ENCODE measurements around the gene RARG. TPM values are rescaled to one million over a fixed set of nuclear protein-coding genes. Genes with fewer than 3 reads are reported as not detected.
"Not testable (repeated sequence)": the region's sequence is repeated elsewhere in the genome, so short reads cannot be mapped to it uniquely, and the experiment has no call there.

RARG gene
- total and polyA plus RNA-seq, 2 of the 4 experiments (the other 2 are of a cell fraction) = 7.9 to 30.9 TPM

DNA sequence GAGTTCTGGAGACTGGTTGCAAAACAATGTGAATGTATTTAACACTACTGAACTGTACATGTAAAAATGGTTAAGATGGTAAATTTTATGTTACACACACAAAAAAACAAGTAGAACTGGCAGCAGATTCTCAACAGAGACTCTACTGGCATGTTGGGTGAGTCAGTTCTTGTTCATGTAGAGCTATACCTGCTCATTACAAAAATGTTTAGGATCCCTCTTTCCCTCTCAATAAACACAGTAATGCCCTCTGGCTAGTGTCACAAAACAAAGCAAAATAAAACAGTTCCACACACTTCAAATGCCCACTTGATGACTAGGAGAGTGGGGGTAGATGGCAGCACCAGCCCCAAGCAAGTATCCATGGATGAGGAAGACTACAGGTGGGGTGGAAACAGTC, 65.2 kb downstream of the RARG start:
- Histone ChIP-seq H3K56ac (ENCODE audit: extremely low read depth, insufficient read depth, low read length) (no peak overlapping the region), H3K4me3 (ENCODE audit: insufficient read depth, low read depth, low read length) (no peak overlapping the region), H2AFZ (replicated peaks; ENCODE audit: low read length, poor library complexity) (no peak overlapping the region), H3K14ac (replicated peaks; ENCODE audit: low read depth, low read length) (no peak overlapping the region), H3K27ac (ENCODE audit: insufficient read depth, low read length) (no peak overlapping the region), H4K5ac (ENCODE audit: low read depth, low read length) (no peak overlapping the region), H2BK15ac (ENCODE audit: low read depth, low read length) (no peak overlapping the region), H3K9me1 (ENCODE audit: insufficient read depth, low read length) (peaks cover 10% of the 10 kb centered on the region), H3K79me1 (ENCODE audit: low read depth in 1 of 2, low read length in 2 of 2) (peaks cover 0 to 3% of the 10 kb centered on the region in 2 experiments; a peak in 1 of 4 replicates), H2AK9ac (replicated peaks; ENCODE audit: low read depth, low read length, poor library complexity) (no peak overlapping the region), H2AK5ac (ENCODE audit: low read depth, low read length) (no peak overlapping the region), H3K36me3 (ENCODE audit: control insufficient read depth, insufficient read depth, low read length) (peaks cover 19% of the 10 kb centered on the region), H2BK5ac (ENCODE audit: low read depth, low read length, poor library complexity, severe bottlenecking) (no peak overlapping the region), H2BK20ac (ENCODE audit: low read depth, low read length) (no peak overlapping the region), H4K8ac (ENCODE audit: low read depth in 2 of 2, low read length in 2 of 2) (no peak overlapping the region), H3K18ac (ENCODE audit: low read depth, low read length) (no peak overlapping the region), H3K4ac (ENCODE audit: low read depth, low read length) (no peak overlapping the region), H3K4me2 (ENCODE audit: low read depth, low read length) (no peak overlapping the region), H3K9me3 (ENCODE audit: control insufficient read depth, insufficient read depth, low read length) (no peaks in the 10 kb centered on the region), H4K20me1 (ENCODE audit: insufficient read depth, low read length) (no peaks in the 10 kb centered on the region), H3K23ac (ENCODE audit: low read depth, low read length) (no peak overlapping the region), H3K9ac (ENCODE audit: low read depth, low read length) (no peak overlapping the region), H3K27me3 (ENCODE audit: control insufficient read depth, insufficient read depth, low read length) (no peaks in the 10 kb centered on the region), H2BK120ac (ENCODE audit: low read depth, low read length) (no peak overlapping the region), H3K4me1 (ENCODE audit: control insufficient read depth, insufficient read depth, low read length) (peaks cover 4% of the 10 kb centered on the region), H4K91ac (ENCODE audit: insufficient read depth, low read depth, low read length) (no peak overlapping the region)
- no TSS peak for BruUV-seq (replicated peaks)
- in situ Hi-C loops (cut with MboI; ENCODE audit: low sequenced_read_pairs) = no loop called here
- ATAC-seq (ENCODE audit: low read depth) = no peak
- dilution Hi-C loops (cut with HindIII; ENCODE audit: low sequenced_read_pairs, unreplicated experiment) = no loop called here
- CTCF ChIA-PET = interaction anchor here (0.6 kb wide), 1 partner anchor 27 kb away, joined by 3 read pairs; no protein-coding TSS in a partner anchor
- no peak for TF ChIP-seq NFE2L2 (IDR thresholded peaks at IDR 0.05; ENCODE audit: low read depth, low read length)
- TF ChIP-seq MAFK (IDR thresholded peaks at IDR 0.05; ENCODE audit: low read depth, low read length) = no peak
- POLR2A ChIA-PET (ENCODE audit: unreplicated experiment) = no interaction called here
- intact Hi-C loops (cut with micrococcal nuclease) = no loop called here
- no peak for DNase-seq

DNA sequence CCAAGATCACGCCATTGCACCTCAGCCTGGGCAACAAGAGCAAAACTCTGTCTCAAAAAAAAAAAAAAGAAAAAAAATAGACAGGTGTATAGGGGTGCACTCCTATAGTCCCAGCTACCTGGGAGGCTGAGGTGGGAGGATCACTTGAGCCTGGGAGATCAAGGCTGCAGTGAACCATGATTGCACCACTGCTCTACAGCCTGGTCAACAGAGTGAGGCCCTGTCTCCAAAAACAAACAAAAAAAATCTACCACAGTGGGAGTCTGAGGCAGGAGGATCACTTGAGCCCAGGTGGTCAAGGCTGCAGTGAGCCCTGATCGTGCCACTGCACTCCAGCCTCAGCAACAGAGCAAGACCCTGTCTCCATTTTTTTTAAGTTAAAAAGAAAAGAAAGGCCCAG, 69.0 kb downstream of the RARG start:
- H3K14ac ChIP-seq (replicated peaks; ENCODE audit: low read depth, low read length); H2AK9ac ChIP-seq (replicated peaks; ENCODE audit: low read depth, low read length, poor library complexity); H3K79me1 ChIP-seq (ENCODE audit: low read depth in 1 of 2, low read length in 2 of 2); H3K4me3 ChIP-seq (ENCODE audit: insufficient read depth, low read depth, low read length); H2BK15ac ChIP-seq (ENCODE audit: low read depth, low read length); ATAC-seq (ENCODE audit: low read depth); H2BK5ac ChIP-seq (ENCODE audit: low read depth, low read length, poor library complexity, severe bottlenecking); H3K4me2 ChIP-seq (ENCODE audit: low read depth, low read length); H4K91ac ChIP-seq (ENCODE audit: insufficient read depth, low read depth, low read length); H3K27me3 ChIP-seq (ENCODE audit: control insufficient read depth, insufficient read depth, low read length); H2AK5ac ChIP-seq (ENCODE audit: low read depth, low read length); H3K9me1 ChIP-seq (ENCODE audit: insufficient read depth, low read length); BruUV-seq (replicated peaks); H3K23ac ChIP-seq (ENCODE audit: low read depth, low read length); H3K56ac ChIP-seq (ENCODE audit: extremely low read depth, insufficient read depth, low read length); H4K20me1 ChIP-seq (ENCODE audit: insufficient read depth, low read length); H3K4ac ChIP-seq (ENCODE audit: low read depth, low read length); H3K9ac ChIP-seq (ENCODE audit: low read depth, low read length); DNase-seq; H3K27ac ChIP-seq (ENCODE audit: insufficient read depth, low read length); CTCF ChIA-PET; POLR2A ChIA-PET (ENCODE audit: unreplicated experiment); dilution Hi-C loops (cut with HindIII; ENCODE audit: low sequenced_read_pairs, unreplicated experiment); H2BK120ac ChIP-seq (ENCODE audit: low read depth, low read length); H3K18ac ChIP-seq (ENCODE audit: low read depth, low read length); H4K5ac ChIP-seq (ENCODE audit: low read depth, low read length); H3K4me1 ChIP-seq (ENCODE audit: control insufficient read depth, insufficient read depth, low read length); H3K36me3 ChIP-seq (ENCODE audit: control insufficient read depth, insufficient read depth, low read length); H2BK20ac ChIP-seq (ENCODE audit: low read depth, low read length); H4K8ac ChIP-seq (ENCODE audit: low read depth in 2 of 2, low read length in 2 of 2); intact Hi-C loops (cut with micrococcal nuclease); in situ Hi-C loops (cut with MboI; ENCODE audit: low sequenced_read_pairs); H3K9me3 ChIP-seq (ENCODE audit: control insufficient read depth, insufficient read depth, low read length); H2AFZ ChIP-seq (replicated peaks; ENCODE audit: low read length, poor library complexity): not testable (repeated sequence)
- no CpG with 5 or more reads among the region's 2 CpGs for WGBS, 2 experiments (ENCODE audit: extremely low coverage in 2 of 2, insufficient read length in 1 of 2)
